Measurements from ENCODE around the gene PRKAG1.
A peak's percentile ranks its signal among the peaks of the same experiment; 100 is the strongest.

The PRKAG1 gene

DNA sequence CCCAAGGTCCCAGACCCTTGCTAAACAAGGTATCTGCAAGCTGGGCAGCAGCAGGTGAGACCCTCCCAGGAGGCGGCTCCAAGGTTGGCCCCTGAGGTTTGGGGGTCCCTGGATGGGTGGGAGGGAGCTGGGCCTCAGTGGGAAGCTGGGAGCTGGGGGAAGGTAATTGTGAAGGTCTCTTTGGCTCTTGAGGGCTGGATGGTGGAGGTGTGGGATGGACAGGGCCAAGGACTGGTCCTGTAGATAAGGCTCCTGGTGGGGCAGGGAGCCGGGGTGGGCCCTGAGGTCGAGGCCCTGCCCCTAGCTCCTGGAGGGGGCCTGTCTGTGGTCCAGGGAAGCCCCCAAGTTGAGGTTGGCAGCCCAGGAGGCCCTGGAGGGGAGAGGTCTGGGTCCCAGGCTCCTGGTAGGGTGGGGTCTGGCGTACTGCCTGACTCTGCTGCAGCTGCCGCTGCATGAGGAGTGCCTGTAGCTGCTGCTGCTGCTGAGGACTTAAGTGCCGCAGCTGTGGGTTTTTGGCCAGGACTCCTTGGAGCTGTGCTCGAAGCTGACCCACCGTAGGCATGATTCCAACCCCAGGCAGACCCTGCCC is 13.1 kb upstream of the PRKAG1 start:
- no peak for DNase-seq (ENCODE audit: low spot score)

DNA sequence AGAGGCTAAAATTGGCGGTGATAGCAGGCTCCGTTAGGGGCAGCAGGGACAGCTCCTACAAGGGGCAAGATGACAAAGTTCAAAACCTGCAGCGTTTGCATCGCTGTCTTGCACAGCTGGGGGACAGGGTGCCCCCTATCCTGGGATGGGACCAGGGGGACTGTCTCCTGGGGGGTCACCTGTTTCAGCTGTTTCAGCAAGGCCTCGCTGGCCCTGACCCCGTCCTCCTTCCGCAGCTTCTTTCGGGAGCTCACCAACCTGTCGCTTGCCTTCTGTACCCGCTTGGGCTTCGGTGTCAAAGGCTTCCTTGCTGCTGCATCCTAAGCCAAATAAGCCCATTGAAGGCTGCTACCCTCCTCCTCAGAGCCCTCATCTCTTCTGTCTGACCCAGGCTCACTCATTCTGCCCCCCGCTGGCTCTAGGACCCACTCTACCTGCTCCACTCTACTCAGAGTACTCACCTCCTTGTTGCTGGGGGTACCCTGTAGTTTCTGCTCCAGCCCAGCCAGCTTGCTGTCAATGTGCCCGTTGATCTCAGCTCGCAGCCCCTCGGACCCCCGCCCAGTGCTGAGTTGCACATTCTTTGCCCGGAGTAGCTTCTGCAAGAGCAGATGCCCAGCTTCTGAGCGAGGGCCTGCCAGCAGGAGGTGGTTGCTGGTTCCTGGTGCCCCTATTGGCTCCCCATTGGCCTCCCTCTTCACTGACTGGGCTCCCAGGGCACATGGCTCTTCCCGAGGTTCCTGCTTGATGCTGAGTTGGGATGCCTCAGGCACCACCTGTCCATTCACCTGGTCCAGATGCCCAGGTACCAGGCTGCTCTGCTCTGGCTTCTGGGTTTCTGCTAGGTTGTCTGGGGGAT is 12.4 kb upstream of the PRKAG1 start:
- no peak for DNase-seq (ENCODE audit: low spot score)

DNA sequence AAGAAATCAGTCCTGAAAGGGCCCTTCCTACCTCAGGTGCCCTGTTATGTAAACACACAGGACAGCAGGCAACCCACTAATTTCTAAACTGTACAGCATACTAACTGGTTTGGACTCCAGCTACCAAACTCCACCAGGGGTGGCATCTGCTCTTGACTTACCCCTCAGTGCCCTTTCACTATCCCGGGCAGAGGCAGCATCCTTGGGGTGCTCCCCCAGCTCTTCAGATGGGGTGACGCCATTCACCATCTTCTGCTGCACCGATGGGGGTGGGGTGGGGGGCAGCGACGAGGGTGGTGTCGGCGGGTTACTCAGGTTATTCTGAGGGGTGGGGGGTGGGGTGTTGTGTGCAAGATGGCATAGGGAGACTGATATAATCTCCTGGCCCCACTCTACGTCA is 11.5 kb upstream of the PRKAG1 start:
- no peak for DNase-seq (ENCODE audit: low spot score)

DNA sequence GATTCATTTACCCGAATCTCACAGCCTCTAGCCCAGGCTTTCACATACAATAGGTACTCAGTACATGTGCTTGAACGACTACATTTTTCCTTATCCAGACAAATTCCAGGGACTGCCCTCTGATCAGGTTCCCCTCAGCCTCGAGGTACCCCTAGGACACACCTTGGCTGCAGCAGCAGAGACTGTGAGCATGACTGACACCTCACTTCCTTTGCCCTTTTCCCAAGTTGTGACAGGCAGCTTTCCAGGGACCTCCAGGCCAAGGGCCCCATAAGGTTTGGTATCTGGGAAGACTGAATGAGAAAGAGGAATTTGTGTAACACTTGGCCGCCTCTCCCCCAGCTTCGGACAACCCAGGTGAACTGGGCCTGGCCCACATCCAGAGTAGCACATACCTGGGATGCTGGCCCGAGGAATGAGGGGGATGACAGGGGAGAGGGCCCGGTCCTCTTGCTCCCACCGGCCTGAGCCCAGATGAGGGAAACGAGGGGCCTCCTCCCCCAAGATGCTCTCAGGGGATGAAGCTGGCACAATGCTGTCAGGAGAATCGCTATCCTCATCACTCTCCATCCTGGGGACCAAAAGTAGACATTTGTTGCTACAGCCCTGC is 10.2 kb upstream of the PRKAG1 start:
- no peak for DNase-seq (ENCODE audit: low spot score)

DNA sequence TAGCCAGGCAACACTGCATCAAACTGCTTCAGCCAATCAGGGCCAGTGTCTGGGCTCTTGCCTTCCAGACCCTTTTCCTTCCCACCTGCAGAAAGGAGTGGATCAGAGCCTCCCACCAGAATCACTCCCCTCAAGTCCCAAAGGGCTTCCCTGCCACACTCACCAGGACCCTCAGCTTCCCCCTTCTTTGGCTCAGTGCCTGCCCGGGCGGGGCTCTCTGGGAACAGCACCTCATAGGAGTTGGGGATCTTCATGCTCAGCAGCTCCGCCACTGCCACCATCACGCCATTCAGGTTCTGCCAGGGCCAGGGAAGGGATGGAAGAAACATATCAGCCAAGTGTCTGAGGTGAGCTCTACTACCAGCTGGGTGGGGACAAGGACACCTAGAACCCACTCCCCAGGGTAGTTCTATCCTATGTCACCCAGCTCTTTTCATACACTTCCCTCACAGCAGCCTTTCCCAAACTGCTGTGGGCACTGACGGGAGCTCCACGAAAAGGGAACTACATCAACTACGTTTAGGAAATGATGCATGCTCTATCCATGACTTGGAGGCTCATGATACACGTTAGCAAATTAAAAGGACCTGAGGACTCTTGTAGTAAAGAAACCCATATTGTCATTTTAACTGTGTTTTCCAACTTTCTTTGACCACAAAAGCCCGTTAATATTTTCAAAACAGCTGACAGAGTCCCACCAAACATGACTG is 9.4 kb upstream of the PRKAG1 start:
- DNase-seq (ENCODE audit: low spot score): no peak

DNA sequence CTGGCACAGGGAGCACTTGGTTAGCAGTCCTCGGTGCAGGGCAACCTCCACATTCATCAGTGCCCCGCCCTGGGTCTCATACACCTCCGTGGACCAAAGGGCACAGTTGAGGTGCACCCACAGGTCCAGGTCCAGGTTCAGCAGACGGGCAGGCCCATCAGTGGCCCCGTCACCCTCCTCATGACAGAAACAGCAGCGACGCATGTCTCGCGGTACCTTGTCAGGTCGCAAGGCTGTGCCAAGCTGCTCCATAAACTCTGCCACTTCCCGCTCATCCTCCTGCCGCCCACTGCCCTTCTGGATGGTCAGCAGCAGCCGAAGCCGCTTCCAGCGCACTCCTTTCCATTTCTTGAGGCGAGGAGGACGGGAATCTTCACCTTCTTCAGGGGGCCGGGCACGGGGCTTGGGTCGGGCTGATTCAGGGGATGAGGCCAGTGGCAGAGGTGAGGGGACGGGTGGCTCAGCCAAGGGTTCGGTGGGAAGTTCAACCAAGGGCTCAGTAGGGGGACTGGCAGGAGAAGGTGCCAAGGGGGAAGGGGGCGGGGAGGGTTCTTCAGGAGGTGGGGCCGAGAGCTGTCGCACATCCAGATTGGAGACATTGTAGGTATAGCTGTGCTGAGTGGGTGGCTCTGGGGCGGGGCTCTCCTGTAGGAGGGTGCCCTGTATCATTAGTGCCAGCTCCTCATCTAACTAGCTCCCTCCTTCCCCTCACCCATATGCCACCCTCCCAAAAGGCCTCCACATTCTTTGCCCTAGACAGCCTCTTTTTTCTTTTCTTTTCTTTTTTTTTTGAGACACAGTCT is 8.3 kb upstream of the PRKAG1 start:
- no peak for DNase-seq (ENCODE audit: low spot score)

DNA sequence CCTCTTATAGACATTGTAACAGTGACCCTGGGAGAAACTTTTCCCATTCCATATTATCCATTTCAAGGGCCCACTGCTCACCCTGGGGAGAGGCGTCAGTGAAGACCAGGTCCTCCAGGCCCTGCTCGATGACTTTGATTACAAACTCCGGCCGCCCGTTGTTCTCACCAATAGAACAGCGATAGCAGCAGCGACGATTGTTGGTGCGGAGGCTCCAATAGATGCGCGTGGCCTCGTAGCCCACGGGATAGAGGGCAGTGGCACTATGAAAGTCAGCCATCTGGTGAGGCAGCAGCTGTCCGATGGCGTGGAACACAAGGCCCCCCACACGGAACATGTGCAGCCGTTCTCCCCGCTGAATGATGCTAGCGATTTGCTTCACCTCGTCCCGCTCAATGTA is 7.5 kb upstream of the PRKAG1 start:
- DNase-seq (ENCODE audit: low spot score): no peak

DNA sequence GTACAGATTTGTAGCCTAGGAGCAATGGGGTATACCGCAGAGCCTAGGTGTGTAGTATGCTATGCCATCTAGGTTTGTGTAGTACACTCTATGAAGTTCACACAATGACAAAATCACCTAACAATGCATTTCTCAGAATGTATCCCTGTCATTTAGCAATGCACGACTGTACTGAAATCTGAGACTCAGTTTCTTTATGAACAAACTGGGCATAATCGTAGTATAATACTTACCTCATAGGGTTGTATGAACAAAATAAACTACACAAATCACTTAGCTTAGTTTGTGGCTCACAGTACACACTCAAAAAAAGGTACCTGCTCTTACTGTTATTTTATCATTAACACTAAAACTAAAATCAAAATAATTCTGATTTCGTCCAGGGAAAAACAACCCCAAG is 6.9 kb upstream of the PRKAG1 start:
- DNase-seq (ENCODE audit: low spot score): no peak

DNA sequence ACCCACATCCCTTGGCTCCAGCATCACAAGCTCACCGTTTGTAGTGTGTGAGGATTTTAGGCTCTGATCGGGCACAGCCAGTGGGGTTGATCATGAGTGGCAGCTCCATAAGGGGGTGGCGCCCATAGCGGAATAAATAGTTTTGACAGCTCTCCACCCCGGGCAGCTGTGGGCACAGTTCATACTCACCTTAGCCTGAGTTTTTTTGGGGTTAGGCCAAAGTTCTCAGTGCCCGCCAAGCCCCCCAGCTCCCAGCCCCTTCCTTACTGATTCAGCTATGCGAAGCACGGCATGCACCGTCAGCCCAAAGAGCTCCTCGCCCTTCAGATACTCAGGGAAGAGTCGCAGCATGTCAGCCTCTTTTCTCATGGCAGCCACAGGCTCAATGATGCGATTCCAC is 6.0 kb upstream of the PRKAG1 start:
- no peak for DNase-seq (ENCODE audit: low spot score)

DNA sequence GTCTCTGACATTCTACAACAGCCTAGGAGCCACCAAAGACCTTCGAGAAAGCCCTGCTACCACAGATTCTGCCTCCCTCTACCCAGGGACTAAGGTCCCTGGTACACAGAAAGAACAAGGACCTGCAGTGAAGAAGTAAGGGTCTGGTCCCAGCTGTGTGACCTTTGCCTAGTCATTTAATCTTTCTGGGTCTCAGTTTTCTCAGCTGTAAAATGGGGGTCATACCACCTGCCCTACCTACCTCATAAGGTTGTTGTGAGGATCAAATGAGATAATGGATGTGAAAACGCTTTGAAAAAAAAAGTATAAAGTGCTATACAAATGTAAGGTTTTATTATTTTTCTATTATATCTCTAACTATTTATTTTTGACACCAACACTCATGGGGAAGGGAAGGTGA is 5.2 kb upstream of the PRKAG1 start:
- DNase-seq (ENCODE audit: low spot score): no peak

DNA sequence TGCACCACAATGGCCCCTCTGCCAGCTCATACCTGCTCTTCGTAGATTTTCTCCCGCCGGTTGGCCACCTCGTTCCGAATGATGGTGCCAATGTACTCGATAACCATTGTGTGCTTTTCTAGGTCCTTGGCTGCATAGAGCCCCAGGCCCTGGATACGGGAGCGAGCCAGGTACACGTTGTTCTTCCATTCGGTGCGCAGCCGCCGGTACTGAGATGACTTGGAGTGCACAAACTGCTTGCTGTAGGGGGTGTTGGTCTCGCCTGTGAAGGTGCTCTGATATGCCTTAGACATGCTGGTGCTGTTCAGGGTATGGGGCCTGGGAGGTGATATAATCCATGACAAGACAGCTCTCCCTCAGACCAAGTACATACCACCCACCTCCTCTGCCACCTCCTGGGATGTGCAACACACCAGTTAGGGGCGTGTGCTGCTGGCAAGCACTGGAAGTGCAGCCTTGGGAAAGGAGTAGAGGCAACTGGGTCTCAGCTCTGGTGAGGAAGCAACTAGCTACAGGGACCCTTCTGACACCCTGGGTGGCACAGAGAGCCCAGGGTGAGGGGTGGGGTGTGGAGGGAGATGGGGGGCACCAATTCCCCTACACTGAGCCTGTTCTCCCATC is 4.1 kb upstream of the PRKAG1 start:
- DNase-seq (ENCODE audit: low spot score): no peak

DNA sequence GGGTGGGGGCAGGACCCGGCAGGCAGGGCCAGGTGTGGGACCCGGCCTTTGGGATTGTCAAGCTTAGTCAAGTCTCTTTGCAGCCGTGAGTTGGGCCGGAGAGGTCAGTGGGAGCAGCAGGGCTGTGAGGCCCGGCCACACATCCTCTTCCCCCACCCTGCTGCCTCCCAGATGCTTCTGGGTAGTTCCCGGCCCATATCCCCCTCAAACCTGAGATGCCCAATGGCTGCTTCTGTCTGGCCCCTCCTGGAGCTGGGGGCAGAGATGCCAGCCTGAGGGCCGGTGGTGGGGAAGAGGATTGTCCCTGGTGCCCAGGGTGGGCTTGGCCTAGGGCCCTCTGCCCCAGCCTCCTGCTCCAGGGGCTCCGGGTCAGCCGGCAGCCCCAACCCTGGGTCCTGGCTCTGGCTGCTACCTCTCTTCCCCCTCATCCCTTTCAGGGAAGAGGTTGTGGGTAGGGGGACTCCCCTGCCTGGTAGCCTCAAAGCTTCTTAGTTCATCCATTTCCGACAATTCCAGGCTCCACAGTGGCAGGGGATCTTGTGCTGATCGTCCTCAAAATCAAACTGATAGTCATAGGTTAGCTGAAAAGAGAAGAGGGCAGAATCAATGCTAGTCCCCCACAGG is 2.8 kb upstream of the PRKAG1 start:
- DNase-seq (ENCODE audit: low spot score): no peak

DNA sequence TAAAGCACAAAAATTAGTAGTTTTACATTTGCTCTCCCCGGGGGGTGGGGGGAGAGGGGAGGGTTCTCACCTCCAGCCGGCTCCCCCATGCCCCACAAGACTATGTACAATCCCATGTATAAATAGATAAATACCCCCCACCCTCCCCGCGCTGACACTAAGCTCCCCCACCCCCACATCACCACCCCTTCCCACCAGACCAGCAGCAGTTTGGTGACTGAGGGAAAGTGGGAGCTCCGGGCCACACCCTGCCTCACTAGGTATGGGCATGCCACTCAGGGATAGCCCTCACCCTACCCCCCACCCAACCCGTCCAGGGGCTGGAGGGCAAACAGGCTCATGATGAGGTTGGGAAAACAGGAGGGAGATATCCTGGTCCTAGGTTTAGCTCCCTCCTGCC is 1.9 kb upstream of the PRKAG1 start:
- no peak for DNase-seq (ENCODE audit: low spot score)

DNA sequence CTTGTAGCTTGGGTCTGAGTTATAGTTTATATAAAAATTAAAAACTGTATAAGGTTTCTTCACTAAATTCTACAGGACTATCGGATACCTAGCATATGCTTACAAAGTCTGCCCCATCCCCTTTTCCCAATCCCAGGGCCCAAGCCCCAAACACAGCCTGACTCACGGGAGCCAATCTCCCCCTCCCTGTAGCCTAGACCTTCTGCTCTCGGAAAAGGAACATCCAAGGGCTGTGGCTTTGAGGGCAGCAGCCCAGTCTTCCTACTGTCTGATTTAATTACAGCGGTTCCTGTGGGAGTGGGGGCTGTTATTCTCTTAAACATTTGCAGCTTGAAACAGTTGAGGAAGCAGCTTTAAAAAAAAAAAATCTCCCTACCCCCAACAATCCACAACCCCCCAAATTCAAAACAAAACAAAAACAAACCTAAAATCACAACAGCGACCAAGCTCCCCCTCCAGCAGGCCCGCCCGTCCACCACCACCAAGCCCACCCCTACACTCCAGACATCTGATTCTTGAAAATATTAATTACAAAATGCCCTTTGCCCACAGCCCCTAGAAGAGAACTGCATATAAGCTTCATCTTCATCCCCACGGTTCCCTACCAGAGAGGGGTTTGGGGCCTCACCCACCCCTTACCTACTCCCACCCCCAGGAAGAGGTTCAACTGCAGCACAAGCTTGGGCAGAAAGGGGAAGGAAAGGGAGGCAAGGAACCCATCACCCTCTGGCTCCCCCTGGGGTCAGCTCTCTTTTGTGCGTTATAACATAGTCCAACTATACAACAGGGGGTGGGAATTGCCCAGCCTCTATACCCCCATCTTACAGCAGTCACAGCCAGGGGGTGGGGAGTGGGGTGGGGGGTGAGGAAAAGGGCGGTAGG is 1.1 kb upstream of the PRKAG1 start:
- DNase-seq (ENCODE audit: low spot score): peak; percentile 85

DNA sequence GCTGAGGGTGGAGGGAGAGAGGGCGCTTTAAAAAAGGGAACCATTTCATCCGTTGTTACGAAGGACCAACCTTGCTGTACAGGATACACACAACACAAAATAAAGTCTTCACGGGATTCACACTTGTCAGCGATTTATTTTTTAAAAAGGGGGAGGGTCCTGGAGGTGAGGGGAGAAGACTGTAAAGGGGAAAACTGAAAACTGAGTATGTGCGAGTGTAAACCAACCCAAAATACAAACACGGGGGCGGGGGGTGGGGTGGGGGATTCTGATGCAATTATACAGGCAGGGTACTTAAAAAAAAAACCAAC is 499 bp upstream of the PRKAG1 start:
- DNase-seq (ENCODE audit: low spot score): no peak

DNA sequence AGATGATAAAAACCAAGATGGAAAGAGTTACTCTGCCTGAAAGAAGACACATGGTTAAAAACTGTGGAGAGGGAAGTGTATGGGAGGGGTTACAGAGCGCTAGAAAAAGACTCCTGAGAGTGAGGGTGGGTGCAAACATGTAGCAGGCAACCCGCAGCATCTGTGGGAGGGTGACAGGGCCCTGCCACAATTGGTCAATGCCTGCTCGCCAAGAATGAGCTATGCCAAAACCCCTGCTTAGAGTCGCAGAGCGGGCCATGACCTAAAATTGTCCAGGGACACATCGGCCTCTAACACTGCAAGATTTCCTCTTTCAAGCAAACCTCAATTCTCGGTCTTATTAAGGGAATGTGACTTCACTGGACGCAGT is 700 bp downstream of the PRKAG1 start:
- no peak for DNase-seq (ENCODE audit: low spot score)

DNA sequence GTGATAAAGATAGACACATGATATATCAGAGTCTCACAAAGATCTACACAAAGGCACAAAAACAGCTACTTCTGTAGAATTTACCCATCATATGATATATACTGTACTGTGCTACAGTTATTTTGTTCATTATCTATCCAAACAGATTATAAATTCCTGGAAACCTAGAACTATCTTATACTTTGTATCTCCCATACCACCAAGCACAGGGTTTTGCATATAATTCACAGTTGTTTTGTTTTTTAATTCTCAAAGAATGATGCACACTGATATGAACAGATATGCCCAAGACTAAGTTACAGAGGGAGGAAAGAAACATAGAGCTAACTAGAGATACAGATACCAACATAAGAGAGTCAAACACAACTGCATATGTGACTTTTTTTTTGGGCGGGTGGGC is 3.4 kb downstream of the PRKAG1 start:
- DNase-seq (ENCODE audit: low spot score): no peak

DNA sequence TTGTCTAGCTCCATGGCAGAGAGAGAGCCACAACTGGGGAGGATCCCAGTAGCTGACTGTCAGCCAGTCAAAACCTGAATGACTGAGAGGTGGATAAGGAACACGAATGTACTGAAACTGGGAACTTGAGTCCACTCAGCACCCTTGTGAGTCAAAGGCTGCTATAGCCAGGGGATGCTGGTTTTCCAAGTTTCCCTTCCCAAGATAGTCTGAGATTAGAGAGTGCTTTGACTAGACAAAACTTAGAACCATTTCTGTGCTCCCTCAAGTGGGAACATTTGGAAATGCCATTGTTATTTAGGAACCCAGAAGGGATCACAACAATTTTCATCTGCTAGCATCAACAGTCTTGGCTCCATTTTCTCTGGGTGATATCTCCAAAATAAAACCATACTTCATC is 4.0 kb downstream of the PRKAG1 start:
- no peak for DNase-seq (ENCODE audit: low spot score)

DNA sequence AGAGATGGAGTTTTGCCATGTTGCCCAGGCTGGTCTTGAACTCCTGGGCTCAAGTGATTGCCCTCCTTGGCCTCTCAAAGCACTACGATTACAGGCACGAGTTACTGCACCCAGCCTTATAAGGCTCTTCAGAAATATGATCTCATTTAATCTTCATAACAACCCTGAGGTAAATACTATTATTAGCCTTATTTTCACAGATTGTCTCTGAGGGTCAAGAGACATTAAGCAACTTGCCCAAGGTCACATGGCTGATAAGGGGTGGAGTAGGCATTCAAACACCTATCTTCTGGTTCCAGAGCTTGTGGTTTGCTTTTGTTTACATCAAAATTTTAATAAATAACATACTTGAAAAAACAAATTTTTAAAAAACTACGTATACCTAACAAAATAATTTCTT is 5.1 kb downstream of the PRKAG1 start:
- no peak for DNase-seq (ENCODE audit: low spot score)

DNA sequence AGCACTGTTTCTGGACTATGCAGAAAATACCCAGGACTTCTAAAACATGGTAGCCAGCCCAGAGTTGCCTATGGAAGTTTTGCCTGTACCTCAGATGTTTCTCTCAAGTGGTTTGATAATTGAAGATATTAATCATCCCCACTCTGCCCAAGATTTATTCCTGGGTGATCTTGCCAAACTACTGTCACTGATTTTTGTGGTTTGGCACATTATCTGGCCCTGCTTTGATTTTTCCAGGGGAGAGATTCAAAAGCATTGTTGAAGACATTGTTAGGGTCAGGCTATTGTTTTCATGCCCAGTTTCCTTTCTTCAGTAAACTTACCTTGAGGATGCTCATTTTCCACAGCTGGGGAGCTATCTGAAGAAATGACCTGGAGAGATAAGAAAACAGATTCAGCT is 5.8 kb downstream of the PRKAG1 start:
- DNase-seq (ENCODE audit: low spot score): no peak
